GM04503 (cell line): ENCODE data around the gene TKT.

ENCODE experiments used
- DNase-seq: peaks from one replicate; pipeline ENCODE4 v3.0.0-alpha.2; 2012; ENCODE audit warnings: low read depth

TKT gene

DNA sequence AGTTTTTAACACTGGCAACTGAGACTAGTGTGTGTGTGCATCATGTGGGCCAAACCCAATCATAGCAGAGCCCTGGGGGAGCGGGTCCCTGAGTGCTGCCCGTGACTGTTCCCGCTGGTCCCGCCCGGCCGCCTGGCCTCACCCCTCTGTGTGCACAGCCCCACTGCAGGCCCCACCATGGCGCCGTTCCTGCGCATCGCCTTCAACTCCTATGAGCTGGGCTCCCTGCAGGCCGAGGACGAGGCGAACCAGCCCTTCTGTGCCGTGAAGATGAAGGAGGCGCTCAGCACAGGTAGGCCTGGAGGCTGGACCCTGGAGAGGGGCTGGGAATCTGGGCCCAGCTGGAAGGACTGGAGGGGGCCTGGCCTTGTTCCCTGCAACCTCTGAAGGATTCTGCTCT is 77.6 kb downstream of the TKT start:
- no peak for DNase-seq

DNA sequence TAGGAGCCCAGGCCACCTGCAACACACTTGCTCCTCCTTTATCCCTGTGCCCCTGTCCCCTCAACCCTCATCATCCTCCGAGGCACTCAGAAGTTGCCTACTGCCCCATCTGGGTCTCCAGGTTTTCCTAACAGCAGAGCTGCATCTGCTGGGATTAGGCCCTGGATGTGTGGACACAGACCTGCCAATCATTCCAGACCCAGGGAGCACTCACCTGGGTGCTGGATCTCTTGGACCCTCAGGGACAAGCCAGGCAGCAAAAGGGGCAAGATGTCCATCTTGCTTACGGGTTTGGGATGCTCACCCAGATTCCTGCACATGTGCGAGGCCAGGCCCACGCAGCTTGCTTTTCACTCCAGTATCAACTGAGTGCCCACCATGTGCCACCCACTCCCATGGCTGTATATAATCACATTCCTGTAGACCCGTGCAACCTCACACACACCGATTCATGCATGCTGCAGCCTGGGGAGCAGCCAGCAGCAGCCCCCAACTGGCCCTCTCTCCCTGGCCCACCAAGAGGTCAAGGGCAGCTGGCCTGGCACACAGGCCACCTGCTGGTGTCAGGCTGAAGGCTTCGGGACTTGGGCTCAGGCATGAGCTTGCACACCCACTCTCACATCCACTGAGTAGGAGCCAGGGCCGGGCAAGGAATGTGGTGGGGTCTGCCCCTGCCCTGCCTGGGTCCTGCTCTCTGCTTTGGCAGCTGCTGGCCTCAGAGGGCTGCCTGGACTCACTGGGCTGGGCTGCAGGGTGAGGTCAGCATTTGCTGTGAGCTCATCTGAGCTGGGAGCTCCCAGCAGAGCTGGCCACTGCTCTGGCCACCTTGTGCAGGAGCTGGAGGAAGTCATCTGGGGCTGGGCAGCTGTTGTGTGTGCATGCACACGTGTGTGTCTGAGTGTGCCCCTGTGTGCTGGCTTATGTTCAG is 79.9 kb downstream of the TKT start:
- DNase-seq: no peak
